ENCODE results near the gene A2ML1.

A2ML1 gene

DNA sequence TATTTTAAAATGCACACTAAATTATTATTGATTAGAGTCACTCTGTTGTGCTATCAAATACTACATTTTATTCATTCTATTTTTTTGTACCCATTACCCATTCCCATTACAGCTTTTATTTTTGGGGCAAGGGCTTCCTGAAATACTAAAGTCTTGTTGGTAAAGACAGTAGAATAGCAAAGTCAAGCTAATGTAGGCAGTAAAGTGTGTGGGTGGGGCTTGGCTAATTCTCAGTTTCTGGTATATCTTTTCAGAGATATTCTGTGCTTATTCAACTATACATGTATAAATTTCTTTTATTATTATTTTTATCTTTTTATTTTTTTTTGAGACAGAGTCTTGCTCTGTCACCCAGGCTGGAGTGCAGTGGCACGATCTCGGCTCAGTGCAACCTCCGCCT, 69.6 kb downstream of the A2ML1 start:
- Histone ChIP-seq H3K27ac (ENCODE audit: low read depth, low read length) (no peak overlapping the region), H3K9me3 (ENCODE audit: control insufficient read depth, insufficient read depth, low read length) (no peaks in the 10 kb centered on the region), H3K79me2 (ENCODE audit: control insufficient read depth, low read length) (no peaks in the 10 kb centered on the region), H3K4me2 (ENCODE audit: low read length) (no peak overlapping the region), H3K4me1 (ENCODE audit: control insufficient read depth, low read length) (peaks cover 4% of the 10 kb centered on the region), H3K9me2 (replicated peaks; ENCODE audit: control insufficient read depth, low read length) (no peaks in the 10 kb centered on the region), H3K4me3 (ENCODE audit: low read length) (no peak overlapping the region), H4K20me1 (ENCODE audit: control insufficient read depth, insufficient read depth, low read depth, low read length) (no peaks in the 10 kb centered on the region), H3K27me3 (ENCODE audit: control insufficient read depth, low read length) (no peaks in the 10 kb centered on the region), H3F3A (ENCODE audit: control insufficient read depth, insufficient read depth) (no peaks in the 10 kb centered on the region), H3K36me3 (ENCODE audit: control insufficient read depth, low read length) (no peaks in the 10 kb centered on the region)
- no peak for TF ChIP-seq EZH2phosphoT487 (IDR thresholded peaks at IDR 0.05; ENCODE audit: borderline replicate concordance, low read length)
- TF ChIP-seq, protein P1, sequence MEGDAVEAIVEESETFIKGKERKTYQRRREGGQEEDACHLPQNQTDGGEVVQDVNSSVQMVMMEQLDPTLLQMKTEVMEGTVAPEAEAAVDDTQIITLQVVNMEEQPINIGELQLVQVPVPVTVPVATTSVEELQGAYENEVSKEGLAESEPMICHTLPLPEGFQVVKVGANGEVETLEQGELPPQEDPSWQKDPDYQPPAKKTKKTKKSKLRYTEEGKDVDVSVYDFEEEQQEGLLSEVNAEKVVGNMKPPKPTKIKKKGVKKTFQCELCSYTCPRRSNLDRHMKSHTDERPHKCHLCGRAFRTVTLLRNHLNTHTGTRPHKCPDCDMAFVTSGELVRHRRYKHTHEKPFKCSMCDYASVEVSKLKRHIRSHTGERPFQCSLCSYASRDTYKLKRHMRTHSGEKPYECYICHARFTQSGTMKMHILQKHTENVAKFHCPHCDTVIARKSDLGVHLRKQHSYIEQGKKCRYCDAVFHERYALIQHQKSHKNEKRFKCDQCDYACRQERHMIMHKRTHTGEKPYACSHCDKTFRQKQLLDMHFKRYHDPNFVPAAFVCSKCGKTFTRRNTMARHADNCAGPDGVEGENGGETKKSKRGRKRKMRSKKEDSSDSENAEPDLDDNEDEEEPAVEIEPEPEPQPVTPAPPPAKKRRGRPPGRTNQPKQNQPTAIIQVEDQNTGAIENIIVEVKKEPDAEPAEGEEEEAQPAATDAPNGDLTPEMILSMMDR (IDR thresholded peaks at IDR 0.05; ENCODE audit: low read depth, low read length, poor library complexity, severe bottlenecking), result no peak

- no peaks in the 10 kb centered on the region for H4K20me1 ChIP-seq (ENCODE audit: control insufficient read depth, insufficient read depth, low read depth, low read length)
- peaks cover 4% of the 10 kb centered on the region for H3K4me1 ChIP-seq (ENCODE audit: control insufficient read depth, low read length)
- no peaks in the 10 kb centered on the region for H3F3A ChIP-seq (ENCODE audit: control insufficient read depth, insufficient read depth)
- no peak overlapping the region for H3K4me3 ChIP-seq (ENCODE audit: low read length)
- H3K36me3 ChIP-seq (ENCODE audit: control insufficient read depth, low read length), result no peaks in the 10 kb centered on the region
- H3K79me2 ChIP-seq (ENCODE audit: control insufficient read depth, low read length), result no peaks in the 10 kb centered on the region
- H3K27me3 ChIP-seq (ENCODE audit: control insufficient read depth, low read length), result no peaks in the 10 kb centered on the region
- H3K9me2 ChIP-seq (replicated peaks; ENCODE audit: control insufficient read depth, low read length), result no peaks in the 10 kb centered on the region
- no peak overlapping the region for H3K4me2 ChIP-seq (ENCODE audit: low read length)
- TF ChIP-seq EZH2phosphoT487 (IDR thresholded peaks at IDR 0.05; ENCODE audit: borderline replicate concordance, low read length), result no peak
- TF ChIP-seq, protein P1 (IDR thresholded peaks at IDR 0.05; ENCODE audit: low read depth, low read length, poor library complexity, severe bottlenecking), result no peak
- no peaks in the 10 kb centered on the region for H3K9me3 ChIP-seq (ENCODE audit: control insufficient read depth, insufficient read depth, low read length)
- H3K27ac ChIP-seq (ENCODE audit: low read depth, low read length), result no peak overlapping the region
Observed at GRCh38 chr12:8894378-8894777, 72.0 kb downstream of the A2ML1 start.

- H3K4me2 ChIP-seq (ENCODE audit: low read length), result no peak overlapping the region
- H3K79me2 ChIP-seq (ENCODE audit: control insufficient read depth, low read length), result no peaks in the 10 kb centered on the region
- H3K9me3 ChIP-seq (ENCODE audit: control insufficient read depth, insufficient read depth, low read length), result no peaks in the 10 kb centered on the region
- peaks cover 4% of the 10 kb centered on the region for H3K4me1 ChIP-seq (ENCODE audit: control insufficient read depth, low read length)
- H4K20me1 ChIP-seq (ENCODE audit: control insufficient read depth, insufficient read depth, low read depth, low read length), result no peaks in the 10 kb centered on the region
- no peak overlapping the region for H3K4me3 ChIP-seq (ENCODE audit: low read length)
- no peaks in the 10 kb centered on the region for H3K9me2 ChIP-seq (replicated peaks; ENCODE audit: control insufficient read depth, low read length)
- no peaks in the 10 kb centered on the region for H3F3A ChIP-seq (ENCODE audit: control insufficient read depth, insufficient read depth)
- H3K36me3 ChIP-seq (ENCODE audit: control insufficient read depth, low read length), result no peaks in the 10 kb centered on the region
- no peak overlapping the region for H3K27ac ChIP-seq (ENCODE audit: low read depth, low read length)
- no peaks in the 10 kb centered on the region for H3K27me3 ChIP-seq (ENCODE audit: control insufficient read depth, low read length)
- no peak for TF ChIP-seq EZH2phosphoT487 (IDR thresholded peaks at IDR 0.05; ENCODE audit: borderline replicate concordance, low read length)
- TF ChIP-seq, protein P1 (IDR thresholded peaks at IDR 0.05; ENCODE audit: low read depth, low read length, poor library complexity, severe bottlenecking), result no peak
Observed at GRCh38 chr12:8894986-8895385, 72.6 kb downstream of the A2ML1 start.

- H3K9me2 ChIP-seq (replicated peaks; ENCODE audit: control insufficient read depth, low read length), result no peaks in the 10 kb centered on the region
- no peak overlapping the region for H3K4me2 ChIP-seq (ENCODE audit: low read length)
- no peaks in the 10 kb centered on the region for H3K27me3 ChIP-seq (ENCODE audit: control insufficient read depth, low read length)
- no peaks in the 10 kb centered on the region for H3K9me3 ChIP-seq (ENCODE audit: control insufficient read depth, insufficient read depth, low read length)
- H4K20me1 ChIP-seq (ENCODE audit: control insufficient read depth, insufficient read depth, low read depth, low read length), result no peaks in the 10 kb centered on the region
- no peaks in the 10 kb centered on the region for H3K4me1 ChIP-seq (ENCODE audit: control insufficient read depth, low read length)
- no peak for TF ChIP-seq EZH2phosphoT487 (IDR thresholded peaks at IDR 0.05; ENCODE audit: borderline replicate concordance, low read length)
- TF ChIP-seq, protein P1 (IDR thresholded peaks at IDR 0.05; ENCODE audit: low read depth, low read length, poor library complexity, severe bottlenecking), result no peak
- H3K4me3 ChIP-seq (ENCODE audit: low read length), result no peak overlapping the region
- H3F3A ChIP-seq (ENCODE audit: control insufficient read depth, insufficient read depth), result no peaks in the 10 kb centered on the region
- no peaks in the 10 kb centered on the region for H3K79me2 ChIP-seq (ENCODE audit: control insufficient read depth, low read length)
- H3K27ac ChIP-seq (ENCODE audit: low read depth, low read length), result no peak overlapping the region
- no peaks in the 10 kb centered on the region for H3K36me3 ChIP-seq (ENCODE audit: control insufficient read depth, low read length)
Observed at GRCh38 chr12:8897081-8897480, 74.7 kb downstream of the A2ML1 start.
